Measurements from ENCODE around the gene GJC1. TPM values are rescaled to one million over a fixed set of nuclear protein-coding genes. Genes with fewer than 3 reads are reported as not detected.

GJC1 gene
- total RNA-seq, 1 experiment from 2014 or later = 89.4 TPM

DNA sequence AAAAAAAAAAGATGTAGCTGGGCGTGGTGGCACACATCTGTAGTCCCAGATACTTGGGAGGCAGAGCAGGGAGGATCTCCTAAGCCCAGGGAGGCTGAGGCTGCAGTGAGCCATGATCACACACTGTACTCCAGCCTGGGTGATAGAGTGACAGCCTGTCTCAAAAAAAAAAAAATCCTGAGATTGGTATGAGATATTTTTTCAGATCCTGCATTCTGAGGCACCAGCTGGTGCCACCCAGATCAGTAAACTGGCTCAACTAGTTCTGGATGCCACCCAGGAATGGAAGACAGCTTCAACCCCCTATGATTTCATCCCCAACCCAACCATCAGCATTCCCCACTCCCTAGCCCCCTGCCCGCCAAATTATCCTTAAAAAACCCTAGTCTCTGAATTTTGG, 7.1 kb upstream of the GJC1 start:
- H3K36me3 ChIP-seq (ENCODE audit: control insufficient read depth, insufficient read depth, low read length) = no peaks in the 10 kb centered on the region
- CTCF ChIA-PET = interaction anchor here (0.6 kb wide), 1 partner anchor 417 kb away, joined by 3 read pairs; no protein-coding TSS in a partner anchor

DNA sequence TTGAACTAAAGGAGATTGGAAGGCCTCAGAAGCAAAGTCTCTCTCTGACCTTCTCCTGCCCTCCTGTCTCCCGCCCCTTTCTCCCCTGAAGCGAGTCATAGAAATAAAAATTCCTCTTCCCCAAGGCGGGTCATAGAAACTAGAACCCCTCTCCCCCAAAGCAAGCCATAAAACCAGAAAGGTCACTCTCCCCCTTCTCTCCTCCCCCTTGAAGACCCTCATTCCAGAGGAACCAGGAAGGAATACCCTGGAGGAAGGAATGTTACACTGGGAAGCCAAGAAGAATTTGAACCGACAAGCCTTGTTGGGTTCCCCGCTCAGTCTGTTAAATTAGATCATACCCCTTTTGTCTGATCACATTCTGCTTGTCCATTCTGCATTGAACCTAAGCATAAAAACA, 2.7 kb upstream of the GJC1 start:
- CTCF ChIA-PET = no interaction called here
- Histone ChIP-seq H3K4me3 (ENCODE audit: low read depth in 2 of 2, low read length in 2 of 2) (no peak overlapping the region), H3K9me3 (ENCODE audit: control insufficient read depth, insufficient read depth, low read depth, low read length) (no peaks in the 10 kb centered on the region), H3K4me1 (ENCODE audit: control insufficient read depth, insufficient read depth, low read length) (peaks cover 8% of the 10 kb centered on the region), H3K36me3 (ENCODE audit: control insufficient read depth, insufficient read depth, low read length) (no peaks in the 10 kb centered on the region; the same call in 1 of the 2 replicates), H3K27ac (ENCODE audit: low read length) (peak overlapping the region; percentile 17; the same call in 1 of the 2 replicates), H3K27me3 (ENCODE audit: control insufficient read depth, insufficient read depth, low read length) (no peaks in the 10 kb centered on the region)
- DNase-seq (ENCODE audit: low read depth, low spot score) = no peak
- POLR2A ChIA-PET = no interaction called here
- intact Hi-C loops (cut with micrococcal nuclease; ENCODE audit: unreplicated experiment) (no loop called here), in situ Hi-C loops (cut with HindIII; ENCODE audit: low pct_unique_long_range_greater_than_20kb, low sequenced_read_pairs) (no loop called here)
- TF ChIP-seq CTCF (IDR thresholded peaks at IDR 0.05) (no peak), POLR2AphosphoS5 (IDR thresholded peaks at IDR 0.05; ENCODE audit: low read depth, low read length) (no peak), TCF7L2 (IDR thresholded peaks at IDR 0.05; ENCODE audit: low read depth, low read length) (no peak), REST (IDR thresholded peaks at IDR 0.05; ENCODE audit: insufficient read depth in 1 of 2, low read depth in 2 of 2, low read length in 1 of 2) (no peak), SIN3A (IDR thresholded peaks at IDR 0.05; ENCODE audit: borderline replicate concordance, insufficient read depth, low read depth, low read length) (no peak)
- no peak for ATAC-seq
- BruUV-seq (replicated peaks) = no TSS peak

More for the DNA sequence above, 7.1 kb upstream of the GJC1 start:
- POLR2A ChIA-PET = no interaction called here
- H3K4me1 ChIP-seq (ENCODE audit: control insufficient read depth, insufficient read depth, low read length) = no peaks in the 10 kb centered on the region
- ATAC-seq (no peak), DNase-seq (ENCODE audit: low read depth, low spot score) (no peak)
- TF ChIP-seq CTCF (IDR thresholded peaks at IDR 0.05) = no peak
- no peak for TF ChIP-seq REST (IDR thresholded peaks at IDR 0.05; ENCODE audit: insufficient read depth in 1 of 2, low read depth in 2 of 2, low read length in 1 of 2)
- no peak for TF ChIP-seq TCF7L2 (IDR thresholded peaks at IDR 0.05; ENCODE audit: low read depth, low read length)
- TF ChIP-seq SIN3A (IDR thresholded peaks at IDR 0.05; ENCODE audit: borderline replicate concordance, insufficient read depth, low read depth, low read length) = no peak
- intact Hi-C loops (cut with micrococcal nuclease; ENCODE audit: unreplicated experiment) (no loop called here), in situ Hi-C loops (cut with HindIII; ENCODE audit: low pct_unique_long_range_greater_than_20kb, low sequenced_read_pairs) (no loop called here)
- no TSS peak for BruUV-seq (replicated peaks)
- H3K27ac ChIP-seq (ENCODE audit: low read length) = no peak overlapping the region
- no peaks in the 10 kb centered on the region for H3K27me3 ChIP-seq (ENCODE audit: control insufficient read depth, insufficient read depth, low read length)
- H3K9me3 ChIP-seq (ENCODE audit: control insufficient read depth, insufficient read depth, low read depth, low read length) = no peaks in the 10 kb centered on the region
- no peak overlapping the region for H3K4me3 ChIP-seq (ENCODE audit: low read depth in 2 of 2, low read length in 2 of 2)

All from Panc1 (cell line).